ENCODE measurements around the gene GLI2. TPM values are rescaled to one million over a fixed set of nuclear protein-coding genes. Genes with fewer than 3 reads are reported as not detected.

The GLI2 gene
- total RNA-seq, 1 donor from 2014 or later: 23.1 TPM

GRCh38 chr2:120750488-120751210, 15.0 kb downstream of the GLI2 start:
- no peaks in the 10 kb centered on the region for H3K9me3 ChIP-seq
- no peaks in the 10 kb centered on the region for H3K27me3 ChIP-seq
- peak overlapping the region in 1 of 2 donors; percentile 6 for H3K27ac ChIP-seq
- DNase-seq (ENCODE audit: low spot score in 2 of 2): peak in 1 of 2 donors; percentile 48
- H3K4me3 ChIP-seq: no peak overlapping the region
- TF ChIP-seq CTCF (IDR thresholded peaks at IDR 0.05): no peak
- H3K36me3 ChIP-seq: no peaks in the 10 kb centered on the region
- no peaks in the 10 kb centered on the region for H3K4me1 ChIP-seq
- intact Hi-C loops (cut with DNase I): no loop called here

GRCh38 chr2:120751553-120751952, 15.9 kb downstream of the GLI2 start:
- Histone ChIP-seq H3K9me3 (no peaks in the 10 kb centered on the region), H3K4me3 (no peak overlapping the region), H3K27ac (no peak overlapping the region), H3K4me1 (no peaks in the 10 kb centered on the region), H3K36me3 (no peaks in the 10 kb centered on the region), H3K27me3 (no peaks in the 10 kb centered on the region)
- no peak for DNase-seq (ENCODE audit: low spot score in 2 of 2)
- TF ChIP-seq CTCF (IDR thresholded peaks at IDR 0.05): no peak
- intact Hi-C loops (cut with DNase I): no loop called here

GRCh38 chr2:120754067-120754960, 18.6 kb downstream of the GLI2 start:
- peak in 1 of 2 donors; percentile 13 for DNase-seq (ENCODE audit: low spot score in 2 of 2)
- Histone ChIP-seq H3K27ac (no peak overlapping the region), H3K9me3 (no peaks in the 10 kb centered on the region), H3K4me3 (no peak overlapping the region), H3K36me3 (no peaks in the 10 kb centered on the region), H3K27me3 (no peaks in the 10 kb centered on the region), H3K4me1 (peaks cover 10% of the 10 kb centered on the region in 2 donors)
- intact Hi-C loops (cut with DNase I): no loop called here
- TF ChIP-seq CTCF (IDR thresholded peaks at IDR 0.05): no peak

GRCh38 chr2:120758181-120759144, 22.8 kb downstream of the GLI2 start:
- peak overlapping the region in 1 of 2 donors; percentile 30 for H3K4me3 ChIP-seq
- intact Hi-C loops (cut with DNase I): no loop called here
- peaks cover 10 to 13% of the 10 kb centered on the region in 2 donors for H3K4me1 ChIP-seq
- TF ChIP-seq CTCF (IDR thresholded peaks at IDR 0.05): no peak
- peak in 1 of 2 donors; percentile 71 for DNase-seq (ENCODE audit: low spot score in 2 of 2)
- no peaks in the 10 kb centered on the region for H3K36me3 ChIP-seq
- peak overlapping the region; percentile 54 to 79 for H3K27ac ChIP-seq
- no peaks in the 10 kb centered on the region for H3K27me3 ChIP-seq
- H3K9me3 ChIP-seq: no peaks in the 10 kb centered on the region

Data from ascending aorta (tissue), 2 donors.